Esophagus muscularis mucosa (tissue), 4 donors: ENCODE results near the gene CRNN.

Experiments used
- EP300 ChIP-seq: sonication (generic); formaldehyde crosslinking; IDR thresholded peaks from one replicate; pipeline ENCODE4 v1.6.1; 2017; ENCODE audit warnings: antibody characterized with exemption
- POLR2A ChIP-seq: fragments of 450-650 bp; IDR thresholded peaks from one replicate; pipeline ENCODE4 v1.6.1; 2017; ENCODE audit warnings: antibody characterized with exemption, moderate library complexity, mild to moderate bottlenecking, low read depth
- POLR2AphosphoS5 ChIP-seq, 2 donors: sonication (generic); formaldehyde crosslinking; IDR thresholded peaks; one replicate each; pipeline ENCODE4 v1.6.1; 2017; ENCODE audit warnings: antibody characterized with exemption in 2 of 2
- TF ChIP-seq, protein P1 (sequence below), 3 experiments: fragments of 200-600 bp in 2 of 3; fragments of 450-650 bp in 1 of 3; sonication (generic) in 2 of 3; IDR thresholded peaks; one replicate each; pipeline ENCODE4 v1.5.1; 2017 to 2019; ENCODE audit warnings: antibody characterized with exemption in 3 of 3, mild to moderate bottlenecking in 2 of 3, moderate library complexity in 1 of 3

DNA sequence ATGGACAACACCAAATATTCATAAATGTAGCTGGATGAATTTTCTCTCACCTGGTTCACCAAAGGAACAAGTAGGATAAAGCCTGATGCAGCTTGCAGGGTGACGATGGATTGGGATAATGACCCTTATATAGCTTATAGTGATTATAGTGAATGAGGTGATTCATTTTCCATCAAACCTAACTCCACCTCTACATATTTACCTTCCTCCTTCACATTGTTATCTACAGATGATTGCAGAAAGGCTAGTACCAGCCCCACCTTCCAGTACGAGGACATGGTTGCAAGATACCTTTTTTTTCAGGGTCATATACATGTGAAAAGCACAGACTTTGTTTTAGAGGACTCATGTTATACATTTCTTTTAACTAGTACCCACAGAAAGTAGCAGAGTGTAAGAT, 54.2 kb downstream of the CRNN start, which contains the start of gene FLG2:
- TF ChIP-seq, protein P1, sequence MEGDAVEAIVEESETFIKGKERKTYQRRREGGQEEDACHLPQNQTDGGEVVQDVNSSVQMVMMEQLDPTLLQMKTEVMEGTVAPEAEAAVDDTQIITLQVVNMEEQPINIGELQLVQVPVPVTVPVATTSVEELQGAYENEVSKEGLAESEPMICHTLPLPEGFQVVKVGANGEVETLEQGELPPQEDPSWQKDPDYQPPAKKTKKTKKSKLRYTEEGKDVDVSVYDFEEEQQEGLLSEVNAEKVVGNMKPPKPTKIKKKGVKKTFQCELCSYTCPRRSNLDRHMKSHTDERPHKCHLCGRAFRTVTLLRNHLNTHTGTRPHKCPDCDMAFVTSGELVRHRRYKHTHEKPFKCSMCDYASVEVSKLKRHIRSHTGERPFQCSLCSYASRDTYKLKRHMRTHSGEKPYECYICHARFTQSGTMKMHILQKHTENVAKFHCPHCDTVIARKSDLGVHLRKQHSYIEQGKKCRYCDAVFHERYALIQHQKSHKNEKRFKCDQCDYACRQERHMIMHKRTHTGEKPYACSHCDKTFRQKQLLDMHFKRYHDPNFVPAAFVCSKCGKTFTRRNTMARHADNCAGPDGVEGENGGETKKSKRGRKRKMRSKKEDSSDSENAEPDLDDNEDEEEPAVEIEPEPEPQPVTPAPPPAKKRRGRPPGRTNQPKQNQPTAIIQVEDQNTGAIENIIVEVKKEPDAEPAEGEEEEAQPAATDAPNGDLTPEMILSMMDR (IDR thresholded peaks at IDR 0.05) = no peak
- TF ChIP-seq POLR2A = no peak
- TF ChIP-seq POLR2AphosphoS5 (IDR thresholded peaks at IDR 0.05) = no peak
- TF ChIP-seq EP300 = no peak
